H1 (cell line): ENCODE measurements around the gene CSRP1. TPM values are rescaled to one million over a fixed set of nuclear protein-coding genes. Genes with fewer than 3 reads are reported as not detected.
A peak's percentile ranks its signal among the peaks of the same experiment; 100 is the strongest.

ENCODE experiments used
- CTCF ChIA-PET: fragments of 300-600 bp; sonication (Branson Sonifier 250); formaldehyde crosslinking; loops from one replicate; lab custom pipeline; 2021; ENCODE audit not compliant: partially characterized antibody; lab: Charles Lee
- POLR2A ChIA-PET: fragments of 300-600 bp; sonication (Branson Sonifier 250); formaldehyde crosslinking; loops from one replicate; lab custom pipeline; 2021; ENCODE audit warnings: inconsistent platforms; ENCODE audit not compliant: partially characterized antibody; lab: Charles Lee
- DNase-seq, 2 experiments: peaks; one replicate each; pipeline versions ENCODE4 v3.0.0 to v3.0.0-alpha.2; 2010 to 2022; ENCODE audit warnings: low spot score in 2 of 2, low read depth in 1 of 2, mixed read lengths in 1 of 2
- FAIRE-seq: peaks from 2 replicates; lab custom pipeline; 2011; peaks lifted over from hg19 to GRCh38; lab: Jason Lieb, UNC
- H2AFZ ChIP-seq: 2 replicates; pipeline ENCODE4 v1.8.1; 2012; ENCODE audit warnings: low read length, inconsistent platforms
- H2AK5ac ChIP-seq: 2 replicates; pipeline ENCODE4 v1.6.1; 2013; ENCODE audit warnings: low read depth, low read length
- H2BK120ac ChIP-seq: replicated peaks from 2 replicates; pipeline ENCODE3; 2013; ENCODE audit warnings: low read depth, low read length, inconsistent platforms
- H2BK12ac ChIP-seq: 2 replicates; pipeline ENCODE4 v1.6.1; 2013; ENCODE audit warnings: low read depth, low read length
- H2BK15ac ChIP-seq: 2 replicates; pipeline ENCODE4 v1.6.1; 2013; ENCODE audit warnings: low read length
- H2BK20ac ChIP-seq: 2 replicates; pipeline ENCODE4 v1.6.1; 2013; ENCODE audit warnings: low read length
- H2BK5ac ChIP-seq: 2 replicates; pipeline ENCODE4 v1.6.1; 2013; ENCODE audit warnings: low read depth, low read length
- H3K14ac ChIP-seq: 2 replicates; pipeline ENCODE4 v1.6.1; 2013; ENCODE audit warnings: inconsistent platforms; ENCODE audit not compliant: insufficient read length
- H3K18ac ChIP-seq: 2 replicates; pipeline ENCODE4 v1.6.1; 2013; ENCODE audit warnings: low read length; ENCODE audit errors: extremely low read depth
- H3K23ac ChIP-seq: 2 replicates; pipeline ENCODE4 v1.6.1; 2013; ENCODE audit warnings: inconsistent platforms; ENCODE audit not compliant: insufficient read length
- H3K23me2 ChIP-seq: 2 replicates; pipeline ENCODE4 v1.6.1; 2013; ENCODE audit warnings: low read depth, low read length
- H3K27ac ChIP-seq: 2 replicates; pipeline ENCODE4 v1.6.1; 2011; ENCODE audit warnings: low read depth, low read length, inconsistent platforms
- H3K27me3 ChIP-seq, 4 experiments: replicated peaks in 1 of 4; 1 replicate in 1 of 4; 2 replicates in 3 of 4; pipeline versions ENCODE4 v1.6.1 to v1.8.1; 2011 to 2013; ENCODE audit warnings: low read length in 3 of 4, mild to moderate bottlenecking in 3 of 4, inconsistent platforms in 2 of 4, mixed read lengths in 2 of 4, moderate library complexity in 1 of 4; ENCODE audit not compliant: control insufficient read depth in 3 of 4, insufficient read depth in 3 of 4; ENCODE audit errors: extremely low read depth in 1 of 4
- H3K36me3 ChIP-seq, 4 experiments: 2 replicates each; pipeline versions ENCODE4 v1.6.1 to v1.8.1; 2011 to 2013; ENCODE audit warnings: mild to moderate bottlenecking in 4 of 4, low read length in 3 of 4, moderate library complexity in 2 of 4, control low read depth in 1 of 4, inconsistent platforms in 1 of 4; ENCODE audit not compliant: insufficient read depth in 4 of 4, control insufficient read depth in 2 of 4
- H3K4ac ChIP-seq: replicated peaks from 2 replicates; pipeline ENCODE3; 2013; ENCODE audit warnings: low read length, low read depth, mixed read lengths, inconsistent platforms; ENCODE audit not compliant: insufficient read length
- H3K4me1 ChIP-seq, 4 experiments: replicated peaks in 1 of 4; 1 replicate in 1 of 4; 2 replicates in 3 of 4; pipeline versions ENCODE4 v1.6.1 to v1.8.1; 2011 to 2013; ENCODE audit warnings: low read length in 3 of 4, inconsistent platforms in 2 of 4, mixed read lengths in 1 of 4; ENCODE audit not compliant: insufficient read depth in 4 of 4, control insufficient read depth in 3 of 4
- H3K4me2 ChIP-seq, 2 experiments: 2 replicates each; pipeline versions ENCODE4 v1.6.1 to v1.8.1; 2011 to 2013; ENCODE audit warnings: low read depth in 2 of 2, low read length in 2 of 2, control low read depth in 1 of 2, inconsistent platforms in 1 of 2, mild to moderate bottlenecking in 1 of 2; ENCODE audit not compliant: insufficient read depth in 1 of 2
- H3K4me3 ChIP-seq, 4 experiments: fragments of 200-600, 300-600 bp in 1 of 4; sonication (generic), shearing (Covaris generic), sonication (Bioruptor Twin) in 1 of 4; 2 replicates each; pipeline versions ENCODE4 v1.5.1 to v1.8.1; 2011 to 2016; ENCODE audit warnings: low read length in 4 of 4, low read depth in 3 of 4, control low read depth in 2 of 4, inconsistent platforms in 2 of 4, mild to moderate bottlenecking in 2 of 4, mixed read lengths in 1 of 4, moderate library complexity in 1 of 4; ENCODE audit not compliant: insufficient read depth in 2 of 4; ENCODE audit errors: extremely low read depth in 1 of 4
- H3K56ac ChIP-seq: replicated peaks from 2 replicates; pipeline ENCODE3; 2013; ENCODE audit warnings: low read depth, mild to moderate bottlenecking, mixed read lengths, low read length, inconsistent platforms; ENCODE audit not compliant: insufficient read length
- H3K79me1 ChIP-seq: 2 replicates; pipeline ENCODE4 v1.6.1; 2013; ENCODE audit warnings: low read depth, low read length, control low read depth
- H3K79me2 ChIP-seq, 2 experiments: 2 replicates each; pipeline versions ENCODE4 v1.6.1 to v1.8.1; 2012 to 2013; ENCODE audit warnings: low read length in 2 of 2, mild to moderate bottlenecking in 2 of 2, inconsistent platforms in 1 of 2; ENCODE audit not compliant: insufficient read depth in 2 of 2, control insufficient read depth in 1 of 2
- H3K9ac ChIP-seq, 4 experiments: replicated peaks in 1 of 4; 1 replicate in 1 of 4; 2 replicates in 3 of 4; pipeline versions ENCODE4 v1.6.1 to v1.8.1; 2011 to 2013; ENCODE audit warnings: low read depth in 3 of 4, low read length in 3 of 4, control low read depth in 2 of 4, mild to moderate bottlenecking in 2 of 4, moderate library complexity in 2 of 4, inconsistent platforms in 1 of 4; ENCODE audit errors: extremely low read depth in 1 of 4
- H3K9me3 ChIP-seq, 2 experiments: 2 replicates each; pipeline versions ENCODE4 v1.6.1 to v1.8.1; 2012 to 2013; ENCODE audit warnings: mild to moderate bottlenecking in 2 of 2, moderate library complexity in 2 of 2, control low read depth in 1 of 2, inconsistent platforms in 1 of 2, low read depth in 1 of 2, low read length in 1 of 2, mixed read lengths in 1 of 2; ENCODE audit not compliant: insufficient read depth in 2 of 2
- H4K20me1 ChIP-seq, 2 experiments: replicated peaks in 1 of 2; 2 replicates each; pipeline versions ENCODE3 to v1.8.1; 2011 to 2013; ENCODE audit warnings: inconsistent platforms in 2 of 2, low read length in 2 of 2, mild to moderate bottlenecking in 1 of 2; ENCODE audit not compliant: insufficient read depth in 2 of 2, control insufficient read depth in 1 of 2
- H4K5ac ChIP-seq: 2 replicates; pipeline ENCODE4 v1.6.1; 2013; ENCODE audit warnings: low read length, low read depth, mixed read lengths, inconsistent platforms; ENCODE audit not compliant: insufficient read length
- H4K8ac ChIP-seq: 2 replicates; pipeline ENCODE4 v1.8.0; 2013; ENCODE audit warnings: mild to moderate bottlenecking, moderate library complexity, low read length, inconsistent platforms; ENCODE audit not compliant: insufficient read depth; ENCODE audit errors: extremely low read depth
- H4K91ac ChIP-seq: replicated peaks from 2 replicates; pipeline ENCODE3; 2013; ENCODE audit warnings: low read length, mixed read lengths, inconsistent platforms; ENCODE audit not compliant: insufficient read length
- MAFK ChIP-seq: IDR thresholded peaks from 2 replicates; pipeline ENCODE4 v1.6.1; 2012; ENCODE audit warnings: low read depth, mild to moderate bottlenecking, improper control_type of control experiment, low read length
- POU5F1 ChIP-seq: IDR thresholded peaks from 2 replicates; pipeline ENCODE4 v1.6.1; 2011; ENCODE audit warnings: low read depth, mild to moderate bottlenecking, low read length, moderate library complexity
- SIN3A ChIP-seq, 2 experiments: IDR thresholded peaks in 1 of 2; conservative IDR thresholded peaks in 1 of 2; 2 replicates each; pipeline ENCODE4 v1.6.1; 2011 to 2012; ENCODE audit warnings: low read length in 2 of 2, improper control_type of control experiment in 1 of 2, low read depth in 1 of 2, mild to moderate bottlenecking in 1 of 2
- SP1 ChIP-seq: IDR thresholded peaks from 2 replicates; pipeline ENCODE4 v1.6.1; 2011; ENCODE audit warnings: low read depth, low read length
- WGBS, 2 experiments: shearing (Covaris generic) in 1 of 2; methylation state at CpG; one replicate each; pipeline versions ENCODE4 v1.1.6 to v1.1.7; 2013 to 2015; ENCODE audit warnings: low lambda C conversion rate in 2 of 2, mixed read lengths in 2 of 2, inconsistent platforms in 1 of 2, low coverage in 1 of 2, missing lambda C conversion rate in 1 of 2; ENCODE audit not compliant: insufficient replicate concordance in 2 of 2, insufficient coverage in 1 of 2, insufficient read length in 1 of 2; ENCODE audit errors: extremely low coverage in 1 of 2, missing lambda C conversion rate in 1 of 2; 5-methylcytosine and 5-hydroxymethylcytosine counted together
- polyA plus RNA-seq, 7 experiments: library from polyadenylated mRNA; depleted of rRNA in 3 of 7; stranded (reverse) in 5 of 7; unstranded in 2 of 7; fragments of >200 nt in 5 of 7; fragments of 200-250 nt in 2 of 7; gene quantifications; 1 replicate in 5 of 7; 2 replicates in 1 of 7; 4 replicates in 1 of 7; pipeline versions ENCODE4 v1.2.1 to v1.2.3, GENCODE V29; 2011 to 2013; ENCODE audit warnings: missing spikeins in 2 of 7, mixed read lengths in 2 of 7
- total RNA-seq: library from RNA; stranded (reverse); fragmentation: NEBNext Ultra II Directional; extraction: Animal tissue kit (Norgen Biotek cat#: 25700); gene quantifications from 2 replicates; pipeline ENCODE4 v1.2.1, GENCODE V29; 2021

CSRP1 gene
- total and polyA plus RNA-seq, 2 of the 8 experiments (the other 6 are each of a cell fraction or from before 2014, with no cell fraction given): 14.2 to 22.3 TPM

DNA sequence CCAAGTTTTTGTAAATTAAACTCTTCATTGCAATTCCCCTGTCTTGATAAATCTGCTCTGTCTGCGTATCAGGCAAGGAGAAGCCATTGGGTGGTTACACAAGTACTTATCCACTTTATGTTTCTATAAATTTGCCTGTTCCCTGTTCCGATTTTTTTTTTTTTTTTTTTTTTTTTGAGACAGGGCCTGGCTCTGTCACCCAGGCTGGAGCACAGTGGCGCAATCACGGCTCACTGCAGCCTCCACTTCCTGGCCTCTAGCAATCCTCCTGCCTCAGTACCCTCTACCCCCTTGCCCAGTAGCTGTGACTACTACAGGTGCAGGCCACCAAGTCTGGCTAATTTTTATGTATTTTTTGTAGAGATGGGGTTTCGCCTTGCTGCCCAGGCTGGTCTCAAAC, 11.1 kb upstream of the CSRP1 start:
- CTCF ChIA-PET: interaction anchor here (0.6 to 43.8 kb wide), 7 partner anchors 12 to 1571 kb away, joined by 3 to 929 read pairs (median 4); partner anchors contain the start of genes CSRP1 and NAV1

More for the DNA sequence above, 11.1 kb upstream of the CSRP1 start:
- Histone ChIP-seq H2BK20ac (no peak overlapping the region), H2AFZ (no peak overlapping the region), H3K27ac (no peak overlapping the region), H3K4me2 (no peak overlapping the region), H3K18ac (no peak overlapping the region), H3K27me3 (no peaks in the 10 kb centered on the region), H3K9ac (no peak overlapping the region), H4K20me1 (no peaks in the 10 kb centered on the region), H3K23me2 (no peaks in the 10 kb centered on the region), H2BK15ac (no peak overlapping the region), H3K79me1 (no peaks in the 10 kb centered on the region), H3K56ac (no peak overlapping the region), H3K4ac (no peak overlapping the region), H3K9me3 (no peaks in the 10 kb centered on the region), H3K14ac (no peak overlapping the region), H3K79me2 (no peaks in the 10 kb centered on the region), H3K36me3 (no peaks in the 10 kb centered on the region)
- 88% methylated on average over 4 of the region's 5 CpGs; no CpG with 5 or more reads in 1 of the 2 experiments for WGBS, 2 experiments
- no peak for TF ChIP-seq MAFK
- no peak for TF ChIP-seq SP1
- TF ChIP-seq SIN3A (conservative IDR thresholded peaks at IDR 0.05 in 1 of 2, IDR thresholded peaks at IDR 0.05 in 1 of 2; ENCODE audit: low read depth in 1 of 2, low read length in 2 of 2): no peak
- no peak for TF ChIP-seq POU5F1
- TF ChIP-seq, all 59 proteins: peak for 0
- no peak overlapping the region for H2BK12ac ChIP-seq
- H4K91ac ChIP-seq: no peak overlapping the region
- FAIRE-seq (no peak), DNase-seq (no peak)
- H2BK5ac ChIP-seq: peak overlapping the region; percentile 60; the same call in 1 of the 2 replicates
- no peak overlapping the region for H3K4me3 ChIP-seq
- no peak overlapping the region for H2AK5ac ChIP-seq
- no peak overlapping the region for H4K8ac ChIP-seq
- no peak overlapping the region for H2BK120ac ChIP-seq
- POLR2A ChIA-PET: no interaction called here
- H4K5ac ChIP-seq: no peak overlapping the region
- H3K4me1 ChIP-seq: no peaks in the 10 kb centered on the region; a peak in 1 of 7 replicates
- no peak overlapping the region for H3K23ac ChIP-seq
